HCEC 1CT (cell line): ENCODE data around the gene RHAG.
"Not testable (repeated sequence)": the region's sequence is repeated elsewhere in the genome, so short reads cannot be mapped to it uniquely, and the experiment has no call there.

ENCODE experiments used
- DNase-seq: peaks from one replicate; pipeline ENCODE4 v3.0.0-alpha.2; 2017

Gene RHAG

DNA sequence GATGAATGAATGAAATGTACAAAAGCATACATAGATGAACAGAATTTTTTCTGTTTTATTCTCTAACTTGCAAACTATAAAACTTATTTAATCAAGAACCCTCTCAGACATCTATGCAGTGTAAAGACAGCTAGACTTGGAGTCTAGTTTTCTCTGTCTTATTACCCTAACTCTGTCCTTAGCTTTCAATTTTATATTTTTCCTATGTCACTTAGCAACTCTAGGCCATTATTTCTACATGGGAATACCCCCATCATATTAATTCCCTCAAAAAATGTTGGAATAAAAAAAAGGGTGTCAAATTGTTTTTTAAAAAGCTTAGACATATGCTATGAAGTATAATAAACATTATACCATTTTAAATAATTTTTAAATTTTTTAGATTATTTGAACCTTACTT lies 1.2 kb downstream of the RHAG start:
- no peak for DNase-seq

DNA sequence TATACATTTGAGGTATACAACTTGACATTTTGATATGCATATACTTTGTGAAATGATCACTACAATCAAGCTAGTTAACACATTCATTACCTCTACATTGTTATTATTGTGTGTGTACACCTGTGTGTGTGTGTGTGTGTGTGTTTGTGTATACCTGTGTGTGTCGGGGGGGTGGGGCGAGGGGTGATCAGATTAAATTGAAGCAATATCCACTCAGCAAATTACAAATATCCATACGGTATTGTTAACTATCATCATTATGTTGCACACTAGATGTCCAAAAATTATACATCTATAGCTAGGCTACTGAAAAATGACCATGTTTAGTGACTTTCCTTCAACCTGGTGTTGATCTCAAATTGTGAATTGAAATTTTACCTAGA lies 1.8 kb downstream of the RHAG start:
- no peak for DNase-seq

DNA sequence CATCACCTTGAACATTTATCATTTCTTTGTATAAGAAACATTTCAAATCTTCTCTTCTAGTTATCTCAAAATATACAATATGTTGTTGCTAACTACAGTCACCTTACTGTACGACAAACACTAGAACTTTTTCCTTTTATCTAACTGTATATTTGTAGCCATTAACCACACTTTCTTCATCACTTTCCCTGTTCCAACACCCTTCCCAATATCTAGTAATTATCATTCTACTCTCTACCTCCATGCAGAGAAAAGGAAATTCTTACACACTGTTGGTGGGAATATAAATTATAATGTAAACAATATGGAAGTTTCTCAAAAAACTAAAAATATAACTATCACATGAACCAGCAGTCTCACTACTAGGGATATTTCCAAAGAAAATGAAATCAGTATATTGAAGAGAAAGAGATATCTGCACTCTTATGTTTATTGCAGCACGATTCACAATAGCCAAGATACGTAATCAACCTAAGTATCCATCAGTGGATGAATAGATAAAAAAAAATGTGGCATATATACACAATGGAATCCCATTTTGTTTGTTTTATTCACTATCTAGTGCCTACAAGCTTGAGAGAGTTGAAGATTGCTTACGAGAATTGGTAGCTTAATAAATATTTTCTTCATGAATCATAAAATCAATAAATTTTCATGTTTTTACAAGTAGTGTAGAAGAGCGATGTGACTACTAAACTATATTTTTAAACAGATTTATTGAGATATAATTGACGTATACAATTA lies 2.4 kb downstream of the RHAG start:
- no peak for DNase-seq

DNA sequence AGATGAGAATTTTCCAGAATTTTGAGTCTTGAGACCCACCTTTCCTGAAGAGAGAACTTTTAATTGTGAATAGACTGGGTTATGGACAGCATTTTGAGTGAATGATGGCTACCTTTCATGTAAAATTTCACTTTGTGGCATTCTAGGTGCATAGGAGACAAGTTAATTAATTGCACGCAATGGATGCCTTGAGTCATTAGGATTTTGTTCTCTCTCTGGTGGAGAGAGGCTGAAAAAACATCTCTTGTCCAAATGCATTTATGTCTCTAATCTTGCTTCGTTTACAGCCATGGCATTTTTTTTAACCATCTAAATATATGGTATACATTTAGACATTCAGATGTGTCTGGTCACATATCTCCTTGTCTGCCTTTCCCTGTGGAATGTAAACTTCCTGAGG lies 3.1 kb downstream of the RHAG start:
- DNase-seq = no peak

DNA sequence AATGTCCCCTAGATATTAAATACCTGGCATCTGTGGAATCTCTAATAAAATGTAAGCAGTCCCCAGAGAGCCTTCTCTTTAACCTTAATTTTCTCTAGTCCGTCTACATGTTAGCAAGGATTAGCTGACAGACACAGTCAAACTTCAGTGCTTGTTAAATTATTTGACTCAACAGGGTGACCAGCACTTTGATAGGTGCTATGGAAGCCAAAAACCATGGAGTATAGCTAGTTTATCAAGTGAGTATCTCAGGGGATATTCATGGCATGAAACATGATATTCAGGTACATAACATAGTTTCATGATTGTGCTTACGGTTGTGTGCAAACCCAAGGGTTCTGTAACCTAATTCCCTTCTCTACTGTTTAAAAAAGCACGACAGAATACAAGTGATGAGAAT lies 3.9 kb downstream of the RHAG start:
- no peak for DNase-seq

DNA sequence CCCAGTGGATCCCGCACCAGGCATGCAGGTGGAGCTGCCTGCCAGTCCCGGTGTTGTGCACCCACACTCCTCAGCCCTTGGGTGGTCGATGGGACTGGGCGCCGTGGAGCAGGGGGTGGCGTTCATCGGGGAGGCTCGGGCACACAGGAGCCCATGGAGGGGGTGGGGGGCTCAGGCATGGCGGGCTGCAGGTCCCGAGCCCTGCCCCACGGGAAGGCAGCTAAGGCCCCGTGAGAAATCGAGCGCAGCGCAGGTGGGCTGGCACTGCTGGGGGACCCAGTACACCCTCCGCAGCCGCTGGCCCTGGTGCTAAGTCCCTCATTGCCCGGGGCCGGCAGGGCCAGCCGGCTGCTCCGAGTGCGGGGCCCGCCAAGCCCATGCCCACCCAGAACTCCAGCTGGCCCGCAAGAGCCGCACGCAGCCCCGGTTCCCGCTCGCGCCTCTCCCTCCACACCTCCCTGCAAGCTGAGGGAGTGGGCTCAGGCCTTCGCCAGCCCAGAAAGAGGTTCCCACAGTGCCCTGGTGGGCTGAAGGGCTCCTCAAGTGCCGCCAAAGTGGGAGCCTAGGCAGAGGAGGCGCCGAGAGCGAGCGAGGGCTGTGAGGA lies 7.1 kb downstream of the RHAG start:
- not testable (repeated sequence) for DNase-seq

DNA sequence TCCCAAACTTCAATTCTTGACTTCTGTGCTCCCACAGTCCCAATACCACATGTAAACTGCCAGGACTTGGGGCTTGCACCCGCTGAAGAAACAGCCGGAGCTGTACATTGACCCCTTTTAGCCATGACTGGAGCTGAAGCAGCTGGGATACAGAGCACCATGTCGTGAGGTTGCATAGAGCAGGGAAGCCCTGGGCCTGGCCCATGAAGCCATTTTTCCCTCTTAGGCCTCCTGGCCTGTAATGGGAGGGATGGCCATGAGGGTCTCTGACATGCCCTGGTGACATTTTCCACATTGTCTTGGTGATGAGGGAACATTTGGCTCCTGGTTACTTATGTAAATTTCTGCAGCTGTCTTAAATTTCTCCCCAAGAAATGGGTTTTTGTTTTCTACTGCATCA lies 9.8 kb downstream of the RHAG start:
- no peak for DNase-seq

DNA sequence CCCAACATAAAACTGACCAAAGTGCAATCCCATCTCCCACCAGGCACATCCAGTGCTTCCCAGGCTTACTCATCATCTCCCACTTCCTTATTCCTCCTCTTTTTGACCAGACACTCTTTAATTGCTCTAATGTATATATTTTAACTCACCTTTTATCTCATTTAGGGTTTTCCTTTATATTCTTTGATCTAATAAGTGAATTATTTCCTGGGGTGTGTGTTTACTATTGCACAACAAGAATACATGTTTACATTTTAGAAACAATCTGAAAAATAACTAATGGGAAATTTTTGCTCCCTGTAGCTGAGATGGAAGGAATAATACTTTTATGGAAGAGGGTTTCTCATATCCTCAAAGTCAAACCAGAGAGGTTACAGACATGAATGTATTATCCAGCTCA lies 18.4 kb downstream of the RHAG start:
- DNase-seq = no peak

DNA sequence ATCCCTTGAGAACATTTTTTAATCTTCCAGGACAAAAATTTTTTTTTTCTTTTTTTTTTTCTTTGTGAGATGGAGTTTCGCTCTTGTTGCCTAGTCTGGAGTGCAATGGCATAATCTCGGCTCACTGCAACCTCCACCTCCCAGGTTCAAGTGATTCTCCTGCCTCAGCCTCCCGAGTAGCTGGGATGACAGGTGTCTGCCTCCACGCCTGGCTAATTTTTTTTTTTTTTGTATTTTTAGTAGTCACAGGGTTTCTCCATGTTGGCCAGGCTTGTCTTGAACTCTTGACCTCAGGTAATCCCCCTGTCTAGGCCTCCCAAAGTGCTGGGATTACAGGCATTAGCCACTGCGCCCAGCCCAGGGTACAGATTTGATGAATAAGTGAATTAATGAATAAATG lies 22.5 kb downstream of the RHAG start:
- DNase-seq = not testable (repeated sequence)

DNA sequence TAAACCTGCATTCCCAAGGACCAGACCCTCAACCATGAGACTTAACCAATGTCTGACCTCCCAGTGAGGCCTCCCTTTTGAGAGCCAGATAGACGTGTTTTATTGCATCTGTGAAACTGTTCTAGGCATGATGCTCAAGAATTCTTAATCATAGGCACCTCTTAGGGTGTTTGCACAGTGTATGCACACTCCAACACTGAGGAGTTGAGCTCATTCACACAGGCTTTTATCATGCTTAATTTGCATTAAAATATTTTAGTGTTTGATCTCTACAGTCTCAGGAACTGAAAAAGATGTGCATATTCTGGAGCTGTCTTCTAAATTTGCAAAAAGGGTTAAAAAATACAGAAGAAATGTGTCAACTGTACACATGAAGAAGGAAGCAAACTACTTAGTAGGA lies 27.4 kb downstream of the RHAG start:
- DNase-seq = no peak

DNA sequence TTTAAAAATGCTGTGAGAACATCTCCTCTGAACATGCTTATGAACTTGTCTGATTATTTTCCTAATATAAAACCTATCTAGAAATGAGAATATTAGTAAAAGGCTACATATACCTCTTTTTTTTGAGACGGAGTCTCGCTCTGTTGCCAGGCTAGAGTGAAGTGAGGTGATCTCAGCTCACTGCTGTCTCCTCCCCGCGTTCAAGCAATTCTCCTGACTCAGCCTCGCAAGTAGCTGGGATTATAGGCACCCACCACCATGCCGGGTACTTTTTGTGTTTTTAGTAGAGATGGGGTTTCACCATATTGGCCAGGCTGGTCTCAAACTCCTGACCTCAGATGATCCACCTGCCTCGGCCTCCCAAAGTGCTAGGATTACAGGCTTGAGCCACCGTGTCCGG lies 28.4 kb downstream of the RHAG start:
- not testable (repeated sequence) for DNase-seq

DNA sequence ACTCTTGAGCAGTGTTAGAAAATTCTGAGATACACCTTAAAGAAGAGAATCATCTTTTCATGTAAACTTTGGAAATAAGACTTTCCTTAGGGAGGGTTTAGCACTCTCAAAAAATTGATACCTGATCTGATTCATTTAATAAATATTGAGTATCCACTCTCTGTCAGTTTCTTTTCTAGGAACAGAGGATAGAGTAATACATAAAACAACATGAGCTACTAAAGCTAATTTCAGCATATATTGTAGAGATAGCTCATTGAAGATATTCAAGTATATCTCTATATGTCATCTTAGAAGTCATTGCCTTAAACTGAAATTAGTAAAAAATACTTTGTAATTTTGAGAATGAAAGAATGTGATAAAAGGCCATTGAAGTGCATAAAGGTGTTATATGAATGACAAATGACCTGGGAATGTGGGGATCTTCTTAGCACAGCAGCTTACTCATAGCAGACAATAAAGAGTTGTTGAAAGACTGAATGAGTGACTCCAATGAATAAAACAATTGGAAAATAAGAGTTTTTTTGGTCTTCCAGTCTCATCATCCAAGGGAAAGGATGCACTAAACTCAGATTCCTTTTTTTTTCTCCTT lies 29.2 kb downstream of the RHAG start:
- no peak for DNase-seq

DNA sequence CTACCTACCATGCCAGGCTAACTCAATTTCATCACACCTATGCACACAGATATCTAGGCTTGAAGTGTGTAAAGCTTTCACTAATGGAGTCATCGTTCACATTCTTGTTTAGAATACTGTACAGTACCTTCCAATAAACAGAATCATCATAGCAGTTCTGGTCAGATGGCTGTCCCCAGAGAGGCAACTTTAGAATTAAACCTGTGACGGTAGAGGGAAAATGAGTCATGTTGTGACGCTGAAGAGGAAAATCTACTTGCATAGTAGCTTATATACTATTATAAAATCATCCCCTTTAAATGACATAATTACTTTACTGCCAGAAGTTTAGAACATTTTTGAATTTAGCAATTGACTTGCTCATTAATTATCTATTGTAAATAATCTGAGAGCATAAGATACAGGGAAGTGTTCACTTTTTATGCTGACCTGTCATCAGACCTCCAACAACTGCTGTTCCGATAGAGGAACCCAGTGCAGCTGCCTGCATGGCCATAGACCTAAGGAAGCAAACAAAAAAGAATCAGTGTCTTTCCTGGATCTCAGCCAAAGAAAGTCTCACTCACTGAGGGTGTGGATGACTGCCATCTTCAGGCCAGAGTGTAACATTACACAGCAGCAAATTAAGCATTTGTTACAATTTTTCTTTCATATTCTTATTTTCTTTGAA lies 29.8 kb downstream of the RHAG start:
- peak; percentile 74 for DNase-seq

DNA sequence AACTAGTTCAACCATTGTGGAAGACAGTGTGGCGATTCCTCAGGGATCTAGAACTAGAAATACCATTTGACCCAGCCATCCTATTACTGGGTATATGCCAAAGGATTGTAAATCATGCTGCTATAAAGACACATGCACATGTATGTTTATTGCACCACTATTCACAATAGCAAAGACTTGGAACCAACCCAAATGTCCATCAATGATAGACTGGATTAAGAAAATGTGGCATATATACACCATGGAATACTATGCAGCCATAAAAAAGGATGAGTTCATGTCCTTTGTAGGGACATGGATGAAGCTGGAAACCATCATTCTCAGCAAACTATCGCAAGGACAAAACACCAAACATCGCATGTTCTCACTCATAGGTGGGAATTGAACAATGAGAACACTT lies 32.6 kb downstream of the RHAG start:
- not testable (repeated sequence) for DNase-seq

DNA sequence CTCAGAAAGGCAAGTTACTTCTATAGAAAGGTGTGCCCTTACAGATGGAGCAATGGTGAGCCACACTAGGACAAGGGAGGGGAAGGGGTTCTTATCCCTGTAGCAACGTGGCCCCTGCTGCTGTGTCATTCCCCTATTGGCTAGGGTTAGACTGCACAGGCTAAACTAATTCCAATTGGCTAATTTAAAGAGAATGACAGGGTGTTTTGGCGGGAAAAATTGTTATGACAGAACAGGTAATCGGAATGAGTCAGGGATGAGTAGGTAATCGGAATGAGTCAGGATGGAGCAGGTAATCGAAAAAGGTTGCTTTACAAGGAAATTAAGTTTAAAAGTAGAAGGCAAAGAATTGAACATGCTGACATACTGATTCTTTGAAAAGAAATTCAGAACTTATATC lies 49.4 kb downstream of the RHAG start:
- DNase-seq = not testable (repeated sequence)

DNA sequence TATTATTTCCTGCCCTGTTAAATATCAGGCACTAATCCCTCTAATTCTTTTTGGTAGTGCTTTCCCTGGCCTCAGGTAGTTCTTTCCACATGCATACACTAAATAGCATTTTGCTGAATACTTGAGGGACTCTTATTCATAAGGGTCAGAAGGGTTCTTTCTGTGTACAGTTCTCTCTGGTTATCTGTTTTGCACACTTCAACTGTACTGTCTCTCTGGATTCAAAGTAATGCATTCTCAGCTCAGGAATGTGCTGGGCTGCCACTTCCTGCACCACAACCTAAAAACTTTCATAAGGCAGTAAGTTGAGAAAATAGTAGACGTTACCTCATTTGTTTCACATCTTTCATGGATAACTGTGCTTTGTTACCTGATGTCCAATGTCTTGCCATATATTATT lies 54.1 kb downstream of the RHAG start:
- no peak for DNase-seq

DNA sequence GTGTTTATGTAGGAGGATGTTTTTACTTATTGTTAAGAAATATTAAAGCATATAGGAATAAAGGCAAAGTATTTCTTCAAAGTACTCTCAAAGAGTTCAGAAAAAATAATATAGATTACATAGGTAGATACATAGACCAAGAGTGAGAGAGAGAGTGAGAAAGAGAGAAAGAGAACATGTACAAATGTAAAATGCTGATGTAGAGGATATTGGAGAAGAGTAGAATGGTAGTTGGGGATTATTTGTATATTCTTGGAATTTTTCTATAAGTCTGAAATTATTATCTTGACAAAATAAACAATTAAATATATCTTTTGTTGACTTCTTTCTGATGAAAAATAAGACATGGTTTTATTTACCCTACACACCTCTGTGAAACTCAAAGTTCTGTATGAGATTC lies 57.0 kb downstream of the RHAG start:
- no peak for DNase-seq

DNA sequence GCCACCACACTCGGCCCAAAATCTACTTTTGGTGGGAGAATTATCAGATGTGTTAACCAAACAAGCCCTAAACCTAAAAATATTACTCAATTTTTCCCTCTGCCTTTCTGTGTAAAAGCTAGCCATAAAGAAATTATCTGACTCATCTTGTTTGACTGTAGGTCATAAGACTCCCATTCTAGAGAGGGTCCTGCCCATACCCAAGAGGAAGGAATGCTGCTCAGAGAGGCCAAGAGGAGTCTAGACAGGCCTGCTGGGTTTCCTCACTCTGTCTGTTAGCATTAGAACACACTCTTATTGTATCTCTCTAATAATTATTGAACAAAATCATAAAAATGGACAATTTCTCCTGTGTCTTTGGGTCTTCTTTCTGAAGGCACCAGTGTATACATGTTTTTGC lies 60.0 kb downstream of the RHAG start:
- no peak for DNase-seq

DNA sequence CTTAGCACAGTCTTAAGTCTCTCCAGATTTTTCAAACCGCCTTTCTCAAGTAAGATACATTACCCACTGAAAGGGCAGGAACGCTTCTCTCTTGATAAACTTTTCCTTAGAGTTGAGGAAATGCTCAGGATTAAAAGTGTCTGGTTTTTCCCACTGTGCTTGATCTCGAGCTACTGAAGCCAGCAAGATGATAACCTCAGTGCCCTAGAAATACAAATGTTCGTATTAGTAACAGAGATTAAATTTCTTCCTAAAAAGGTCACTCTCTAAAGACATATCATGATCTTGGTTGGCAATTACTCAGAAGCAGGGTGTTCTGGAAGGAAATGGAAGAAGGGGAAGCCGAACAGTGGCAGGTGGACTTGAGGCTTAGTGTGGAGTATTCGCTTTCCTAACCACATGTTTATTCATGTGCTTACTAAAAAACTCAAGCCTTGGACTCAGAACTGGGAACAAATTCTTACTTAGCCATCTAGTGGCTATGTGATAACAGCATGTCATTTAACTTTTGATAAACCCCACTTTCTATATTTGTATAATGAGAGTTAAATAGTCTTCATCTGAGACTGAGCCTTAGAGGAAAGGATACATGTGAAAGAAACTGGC lies 66.1 kb downstream of the RHAG start:
- peak; percentile 67 for DNase-seq

DNA sequence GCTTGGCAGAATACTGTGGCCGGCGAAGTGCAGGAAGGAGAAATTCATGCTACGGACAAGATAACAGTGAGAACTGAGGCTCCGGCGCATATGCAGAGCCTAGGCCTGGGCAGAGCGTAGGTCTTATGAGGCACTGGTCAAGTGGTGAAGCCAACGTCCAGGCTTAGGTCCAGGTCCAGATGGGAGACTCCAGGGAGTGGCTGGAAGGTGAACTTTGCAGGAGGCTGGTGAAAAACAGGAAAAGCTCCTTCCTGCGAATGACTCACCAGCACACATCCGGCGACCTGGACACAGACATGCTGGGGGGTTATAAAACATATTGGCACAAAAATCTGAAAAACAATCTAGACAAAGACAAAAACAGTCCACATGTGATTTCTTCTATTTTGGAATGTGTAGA lies 70.8 kb downstream of the RHAG start:
- peak; percentile 21 for DNase-seq

DNA sequence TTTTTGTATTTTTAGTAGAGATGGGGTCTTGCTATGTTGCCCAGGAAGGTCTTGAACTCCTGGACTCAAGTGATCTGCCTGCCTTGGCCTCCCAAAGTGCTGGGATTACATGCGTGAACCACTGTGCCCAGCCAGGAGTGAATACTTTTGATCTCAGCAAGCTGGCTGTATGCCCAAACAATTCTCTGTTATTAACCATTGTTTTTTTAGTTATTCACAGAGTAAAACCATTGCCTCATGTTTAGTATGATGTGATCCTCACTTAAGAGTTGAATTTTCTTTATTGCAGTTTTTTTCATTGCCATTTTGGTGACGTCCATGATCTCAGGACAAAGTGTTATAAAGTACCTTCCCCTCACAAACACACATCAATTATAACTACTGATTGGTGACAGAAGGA lies 71.4 kb downstream of the RHAG start:
- no peak for DNase-seq

DNA sequence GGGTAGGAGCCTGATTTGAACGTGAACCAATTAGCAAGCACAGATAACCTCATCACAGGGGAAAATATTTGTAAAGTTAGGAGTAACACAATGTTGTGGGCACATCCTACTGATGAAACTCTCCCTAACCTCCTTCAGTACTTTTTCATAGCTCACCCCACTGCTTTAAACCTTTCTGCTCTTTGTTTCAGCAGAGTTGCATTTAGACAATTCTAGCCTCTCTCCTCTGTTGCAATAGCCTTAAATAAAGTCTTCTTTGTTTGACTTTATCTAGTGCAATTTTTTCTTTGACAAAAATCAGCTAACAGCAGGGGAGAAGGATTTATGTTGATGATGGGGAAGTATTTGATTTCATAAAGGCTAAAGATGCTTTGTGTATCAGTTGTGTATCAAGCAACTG lies 72.1 kb downstream of the RHAG start:
- no peak for DNase-seq

DNA sequence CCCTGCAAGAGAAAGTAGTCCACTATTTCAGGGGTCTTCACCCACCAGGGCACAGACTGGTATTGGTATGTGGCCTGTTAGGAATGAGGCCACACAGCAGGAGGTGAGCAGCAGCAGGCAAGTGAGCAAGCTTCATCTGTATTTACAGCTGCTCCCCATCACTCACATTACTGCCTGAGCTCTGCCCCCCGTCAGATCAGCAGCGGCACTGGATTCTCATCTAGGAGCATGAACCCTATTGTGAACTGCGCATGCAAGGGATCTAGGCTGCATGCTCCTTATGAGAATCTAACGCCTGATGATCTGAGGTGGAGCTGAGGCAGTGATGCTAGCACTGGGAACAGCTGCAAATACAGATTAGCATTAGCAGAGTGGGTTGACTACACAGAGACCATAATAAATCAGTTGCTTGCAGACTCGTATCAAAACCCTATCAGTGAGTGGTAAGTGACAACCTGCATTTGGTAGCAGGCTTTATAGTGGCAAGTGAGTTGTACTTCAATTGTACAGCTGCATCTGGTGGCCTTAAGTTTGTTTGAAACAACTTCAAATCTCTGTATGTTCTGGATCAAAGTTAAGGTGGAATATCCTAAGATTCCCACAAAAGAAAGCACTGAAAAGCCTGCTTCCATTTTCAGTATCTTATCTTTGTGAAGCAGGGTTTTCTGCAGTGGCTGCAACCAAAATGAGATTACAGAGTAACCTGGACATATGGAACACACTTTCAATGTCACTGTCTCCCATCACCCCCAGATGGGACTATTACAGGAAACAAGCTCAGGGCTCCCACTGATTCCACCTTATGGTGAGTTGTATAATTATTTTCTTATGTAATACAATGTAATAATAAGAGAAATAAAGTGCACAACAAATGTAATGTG lies 73.4 kb downstream of the RHAG start:
- no peak for DNase-seq
